HCT116 (cell line): ENCODE data around the gene CARNS1. TPM values are rescaled to one million over a fixed set of nuclear protein-coding genes. Genes with fewer than 3 reads are reported as not detected.

Experiments used
- ATAC-seq: fragments of 200-7000 bp; cut with Tn5 transposase; 2 replicates; pipeline ENCODE4 v1.9.1; 2020; ENCODE audit warnings: mild to moderate bottlenecking, moderate library complexity
- BruUV-seq: library from RNA; stranded (reverse); fragments of 400-500 nt; replicated peaks from 2 replicates; lab custom pipeline; 2021; lab: Mats Ljungman, UMichigan
- CTCF ChIA-PET: fragments of 300-600 bp; sonication (Branson Sonifier 250); formaldehyde crosslinking; loops from one replicate; lab custom pipeline; 2021; ENCODE audit warnings: antibody characterized with exemption; lab: Charles Lee
- POLR2A ChIA-PET: fragments of 300-600, 350-600 bp; sonication (Branson Sonifier 250); formaldehyde crosslinking; loops from one replicate; lab custom pipeline; 2021; ENCODE audit warnings: antibody characterized with exemption; lab: Charles Lee
- RAD21 ChIA-PET, 2 experiments: fragments of 300-600 bp; sonication (Branson Sonifier 250); formaldehyde crosslinking; loops; one replicate each; lab custom pipeline; 2023; ENCODE audit warnings: low total read pairs in 2 of 2; ENCODE audit not compliant: uncharacterized antibody in 2 of 2, unreplicated experiment in 2 of 2, low non-redundant PET in 1 of 2; lab: Charles Lee
- DNase-seq: peaks from one replicate; pipeline ENCODE4 v3.0.0-alpha.2; 2010; ENCODE audit warnings: low read depth, low spot score
- H2AFZ ChIP-seq: fragments of 200-600 bp; shearing (Covaris generic), sonication (generic); 2 replicates; pipeline ENCODE4 v1.6.1; 2017; ENCODE audit warnings: low read depth, mixed run types, mixed read lengths, antibody characterized with exemption, low read length; ENCODE audit not compliant: poor library complexity, severe bottlenecking
- H3K27ac ChIP-seq: 2 replicates; pipeline ENCODE4 v1.5.1; 2012; ENCODE audit warnings: low read depth, low read length
- H3K27me3 ChIP-seq: fragments of 200-600 bp; sonication (generic); 2 replicates; pipeline ENCODE4 v1.6.1; 2016; ENCODE audit warnings: mixed run types, low read length, mixed read lengths; ENCODE audit not compliant: insufficient read depth
- H3K36me3 ChIP-seq, 2 experiments: fragments of 200-500 bp in 1 of 2; fragments of 200-600 bp in 1 of 2; sonication (Bioruptor generic) in 1 of 2; sonication (generic) in 1 of 2; 2 replicates each; pipeline versions ENCODE4 v1.5.1 to v1.6.1; 2014 to 2016; ENCODE audit warnings: low read length in 2 of 2, inconsistent platforms in 1 of 2, mixed read lengths in 1 of 2, mixed run types in 1 of 2; ENCODE audit not compliant: insufficient read depth in 2 of 2, control insufficient read depth in 1 of 2
- H3K4me1 ChIP-seq, 2 experiments: fragments of 200-600 bp in 1 of 2; sonication (generic) in 1 of 2; 2 replicates each; pipeline versions ENCODE4 v1.5.1 to v1.6.1; 2012 to 2017; ENCODE audit warnings: low read length in 2 of 2, inconsistent platforms in 1 of 2, mild to moderate bottlenecking in 1 of 2, mixed read lengths in 1 of 2, mixed run types in 1 of 2, moderate library complexity in 1 of 2; ENCODE audit not compliant: insufficient read depth in 2 of 2, control insufficient read depth in 1 of 2
- H3K4me2 ChIP-seq: fragments of 200-600 bp; sonication (generic); 2 replicates; pipeline ENCODE4 v1.6.1; 2017; ENCODE audit warnings: mixed run types, low read length, mixed read lengths
- H3K4me3 ChIP-seq, 2 experiments: fragments of 200-600 bp in 1 of 2; sonication (generic) in 1 of 2; replicated peaks in 1 of 2; 2 replicates each; pipeline ENCODE4 v1.5.1; 2011 to 2016; ENCODE audit warnings: low read length in 2 of 2, control low read depth in 1 of 2, low read depth in 1 of 2, mild to moderate bottlenecking in 1 of 2, mixed read lengths in 1 of 2, mixed run types in 1 of 2
- H3K79me2 ChIP-seq: fragments of 200-600 bp; sonication (generic); 2 replicates; pipeline ENCODE4 v1.6.1; 2017; ENCODE audit warnings: mild to moderate bottlenecking, mixed run types, low read length, moderate library complexity, mixed read lengths; ENCODE audit not compliant: insufficient read depth
- H3K9ac ChIP-seq: fragments of 200-600 bp; sonication (generic); 2 replicates; pipeline ENCODE4 v1.6.1; 2016; ENCODE audit warnings: low read length, mixed read lengths
- H3K9me2 ChIP-seq: fragments of 200-600 bp; sonication (generic), shearing (Covaris generic); 2 replicates; pipeline ENCODE4 v1.6.1; 2017; ENCODE audit warnings: mixed run types, mild to moderate bottlenecking, moderate library complexity; ENCODE audit not compliant: insufficient read depth
- H3K9me3 ChIP-seq, 2 experiments: fragments of 200-500 bp in 1 of 2; fragments of 200-600 bp in 1 of 2; sonication (Bioruptor generic) in 1 of 2; sonication (generic) in 1 of 2; 2 replicates each; pipeline ENCODE4 v1.6.1; 2014 to 2017; ENCODE audit warnings: low read length in 2 of 2, mixed read lengths in 2 of 2, inconsistent platforms in 1 of 2, low read depth in 1 of 2, mild to moderate bottlenecking in 1 of 2, mixed run types in 1 of 2, moderate library complexity in 1 of 2; ENCODE audit not compliant: control insufficient read depth in 1 of 2, insufficient read depth in 1 of 2
- H4K20me1 ChIP-seq: fragments of 200-600 bp; sonication (generic), shearing (Covaris generic); 2 replicates; pipeline ENCODE4 v1.6.1; 2017; ENCODE audit warnings: mixed run types, mild to moderate bottlenecking, moderate library complexity; ENCODE audit not compliant: insufficient read depth
- ELF1 ChIP-seq: IDR thresholded peaks from 2 replicates; pipeline ENCODE4 v1.6.1; 2012; ENCODE audit warnings: low read depth, borderline replicate concordance
- EZH2phosphoT487 ChIP-seq: fragments of 200-600 bp; IDR thresholded peaks from 2 replicates; pipeline ENCODE4 v1.6.1; 2018; ENCODE audit warnings: antibody characterized with exemption, borderline replicate concordance
- FOSL1 ChIP-seq: IDR thresholded peaks from 2 replicates; pipeline ENCODE4 v1.6.1; 2012; ENCODE audit warnings: low read depth
- MAX ChIP-seq: IDR thresholded peaks from 2 replicates; pipeline ENCODE4 v1.6.1; 2012
- SP1 ChIP-seq: IDR thresholded peaks from 2 replicates; pipeline ENCODE4 v1.6.1; 2012; ENCODE audit warnings: low read depth
- TCF7L2 ChIP-seq: IDR thresholded peaks from 2 replicates; pipeline ENCODE4 v1.7.0; 2011; ENCODE audit warnings: borderline replicate concordance, inconsistent platforms; ENCODE audit not compliant: insufficient read depth, insufficient read length; ENCODE audit errors: extremely low read depth
- YY1 ChIP-seq: IDR thresholded peaks from 2 replicates; pipeline ENCODE4 v1.6.1; 2011; ENCODE audit warnings: low read length, low read depth, moderate library complexity, mild to moderate bottlenecking; ENCODE audit not compliant: insufficient replicate concordance; ENCODE audit errors: extremely low read depth
- ZFX ChIP-seq: fragments of 450-650 bp; IDR thresholded peaks from 2 replicates; pipeline ENCODE4 v1.6.1; 2017
- ZNF274 ChIP-seq: fragments of 200-500 bp; sonication (Bioruptor generic); IDR thresholded peaks from 2 replicates; pipeline ENCODE4 v1.6.1; 2014; ENCODE audit warnings: mild to moderate bottlenecking, low read depth, low read length, inconsistent platforms
- intact Hi-C: fragments of 100-400 bp; cut with micrococcal nuclease; formaldehyde crosslinking; loops from 2 replicates; pipeline ENCODE4 v1.10.0; 2022
- total RNA-seq: library from RNA; stranded (reverse); gene quantifications from one replicate; pipeline ENCODE4 v1.2.1, GENCODE V29; 2021; ENCODE audit not compliant: unreplicated experiment
- TF ChIP-seq, protein P1 (sequence below): IDR thresholded peaks from 2 replicates; pipeline ENCODE4 v1.6.1; 2012

Gene CARNS1
- total RNA-seq, 1 experiment from 2014 or later: 1.0 TPM

DNA sequence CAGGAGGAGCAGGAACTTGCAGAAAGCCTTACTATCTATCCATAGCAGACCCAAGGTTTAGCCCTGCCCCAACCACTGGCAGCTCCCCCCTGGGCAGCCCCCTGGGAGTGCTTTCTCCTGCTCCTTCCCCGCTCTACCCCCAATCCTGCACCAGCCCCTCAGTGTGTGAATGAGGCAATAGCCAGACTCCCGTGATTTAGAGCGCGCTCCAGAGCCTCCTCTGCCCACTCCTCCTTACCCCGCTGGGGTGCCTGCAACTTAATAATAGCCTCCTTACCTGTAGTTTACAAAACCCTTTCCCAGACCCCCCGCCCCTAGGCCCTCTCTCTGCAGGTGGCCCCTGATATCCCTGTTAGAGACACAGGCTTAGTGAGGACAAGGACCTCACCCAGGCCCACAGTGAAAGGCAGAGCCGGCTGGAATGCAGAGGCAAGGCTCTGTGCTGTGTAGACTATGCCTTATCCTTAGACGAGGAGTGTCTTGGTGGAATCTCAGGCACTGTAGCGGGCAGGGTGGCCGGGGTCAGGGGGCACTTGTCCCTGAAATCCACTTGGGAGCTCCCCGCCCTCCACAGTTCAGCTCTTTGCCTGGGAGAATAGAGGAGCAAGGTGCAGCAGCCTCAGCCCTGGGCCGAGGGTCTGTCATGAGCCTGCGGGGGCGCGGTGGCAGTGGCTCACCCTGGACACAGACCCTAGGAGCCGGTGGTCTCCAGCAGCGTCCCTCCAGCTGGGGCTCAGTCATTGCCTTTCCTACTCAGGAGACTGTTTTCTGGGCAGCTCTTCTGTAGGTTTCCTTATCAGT lies 4.3 kb upstream of the CARNS1 start:
- no peaks in the 10 kb centered on the region for H3K27me3 ChIP-seq
- TF ChIP-seq YY1: no peak
- TF ChIP-seq, protein P1, sequence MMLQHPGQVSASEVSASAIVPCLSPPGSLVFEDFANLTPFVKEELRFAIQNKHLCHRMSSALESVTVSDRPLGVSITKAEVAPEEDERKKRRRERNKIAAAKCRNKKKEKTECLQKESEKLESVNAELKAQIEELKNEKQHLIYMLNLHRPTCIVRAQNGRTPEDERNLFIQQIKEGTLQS: no peak
- no peak overlapping the region for H3K4me2 ChIP-seq
- no peak overlapping the region for H3K27ac ChIP-seq
- no peak overlapping the region for H3K4me3 ChIP-seq
- BruUV-seq: no TSS peak
- H3K4me1 ChIP-seq: peaks cover 9 to 21% of the 10 kb centered on the region in 2 experiments; a peak in 3 of 4 replicates
- RAD21 ChIA-PET: no interaction called here
- H2AFZ ChIP-seq: no peak overlapping the region
- H3K36me3 ChIP-seq: no peaks in the 10 kb centered on the region
- no peaks in the 10 kb centered on the region for H3K79me2 ChIP-seq
- no peak for ATAC-seq
- no peak for DNase-seq
- no peaks in the 10 kb centered on the region for H3K9me2 ChIP-seq
- intact Hi-C loops: no loop called here
- no peaks in the 10 kb centered on the region for H4K20me1 ChIP-seq
- CTCF ChIA-PET: no interaction called here
- POLR2A ChIA-PET: no interaction called here
- no peak overlapping the region for H3K9ac ChIP-seq
- no peaks in the 10 kb centered on the region for H3K9me3 ChIP-seq

- intact Hi-C loops: no loop called here
- TF ChIP-seq ZNF274 (no peak), EZH2phosphoT487 (no peak), TCF7L2 (no peak), MAX (no peak), SP1 (no peak), ZFX (no peak), FOSL1 (no peak), ELF1 (no peak)
- ChIA-PET RAD21 (no interaction called here), CTCF (no interaction called here), POLR2A (no interaction called here)
- ATAC-seq: no peak
- DNase-seq: no peak
- no TSS peak for BruUV-seq
- no peak overlapping the region for H3K27ac ChIP-seq
- H3K9me3 ChIP-seq: no peaks in the 10 kb centered on the region
- no peaks in the 10 kb centered on the region for H4K20me1 ChIP-seq
- H3K27me3 ChIP-seq: no peaks in the 10 kb centered on the region
- no peaks in the 10 kb centered on the region for H3K79me2 ChIP-seq
- peaks cover 12 to 27% of the 10 kb centered on the region in 2 experiments; a peak in 3 of 4 replicates for H3K4me1 ChIP-seq
- no peak overlapping the region for H3K4me3 ChIP-seq
- no peak overlapping the region for H3K9ac ChIP-seq
- H2AFZ ChIP-seq: no peak overlapping the region
- no peaks in the 10 kb centered on the region for H3K36me3 ChIP-seq
- no peak overlapping the region for H3K4me2 ChIP-seq
- H3K9me2 ChIP-seq: no peaks in the 10 kb centered on the region
Observed at GRCh38 chr11:67411785-67412152, 3.7 kb upstream of the CARNS1 start.
